Occipital lobe (tissue), 2 donors: Measurements from ENCODE around the gene WHRN. TPM values are rescaled to one million over a fixed set of nuclear protein-coding genes. Genes with fewer than 3 reads are reported as not detected.

Source experiments
- DNase-seq: peaks from one replicate; lab custom pipeline; 2025; lab: John Stamatoyannopoulos, UW
- total RNA-seq: library from RNA; depleted of rRNA; stranded (reverse); fragments of >200 nt; gene quantifications from one replicate; pipeline ENCODE4 v1.2.3, GENCODE V29; 2014

WHRN gene
- total RNA-seq, 1 donor from 2014 or later: 0.94 TPM

DNA sequence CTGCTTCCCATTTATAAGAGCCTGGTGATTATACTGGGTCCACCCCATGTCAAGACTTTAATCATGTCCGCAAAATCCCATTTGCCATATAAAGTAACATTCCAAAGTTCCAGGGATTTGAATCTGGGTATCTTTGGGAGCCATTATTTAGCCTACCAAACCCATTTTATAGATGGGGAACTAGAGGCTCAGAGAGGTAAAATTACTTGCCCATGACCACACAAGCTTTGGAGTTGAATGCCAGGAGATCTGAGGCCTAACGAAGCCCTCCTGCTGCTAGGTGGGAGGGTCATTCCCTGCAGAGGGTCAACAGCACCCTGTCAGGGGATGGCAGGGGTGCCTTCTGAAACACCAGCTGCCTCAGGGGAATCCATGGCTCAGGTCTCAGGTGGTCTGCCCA lies 104.5 kb downstream of the WHRN start:
- no peak for DNase-seq

GRCh38 chr9:114400219-114400618 lies 105.1 kb downstream of the WHRN start:
- DNase-seq: no peak

DNA sequence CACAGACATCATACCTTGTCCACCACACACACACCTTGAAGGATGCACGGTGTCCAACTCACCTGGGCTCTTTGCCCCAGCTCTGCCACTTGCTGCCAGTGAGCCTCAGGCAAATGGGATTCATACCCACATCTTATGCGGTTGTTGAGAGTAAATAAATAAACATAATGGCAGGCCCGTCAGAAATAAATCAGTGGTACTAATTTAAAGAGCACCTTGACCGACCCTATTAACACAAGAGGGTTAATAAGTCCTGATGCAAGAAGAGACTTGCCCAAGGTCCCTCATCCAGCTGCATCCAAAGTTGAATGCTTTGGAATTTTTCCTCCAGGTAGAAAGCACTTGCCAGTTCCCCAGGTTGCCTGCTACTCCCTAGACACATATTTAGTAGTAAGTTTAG lies 105.9 kb downstream of the WHRN start:
- no peak for DNase-seq

DNA sequence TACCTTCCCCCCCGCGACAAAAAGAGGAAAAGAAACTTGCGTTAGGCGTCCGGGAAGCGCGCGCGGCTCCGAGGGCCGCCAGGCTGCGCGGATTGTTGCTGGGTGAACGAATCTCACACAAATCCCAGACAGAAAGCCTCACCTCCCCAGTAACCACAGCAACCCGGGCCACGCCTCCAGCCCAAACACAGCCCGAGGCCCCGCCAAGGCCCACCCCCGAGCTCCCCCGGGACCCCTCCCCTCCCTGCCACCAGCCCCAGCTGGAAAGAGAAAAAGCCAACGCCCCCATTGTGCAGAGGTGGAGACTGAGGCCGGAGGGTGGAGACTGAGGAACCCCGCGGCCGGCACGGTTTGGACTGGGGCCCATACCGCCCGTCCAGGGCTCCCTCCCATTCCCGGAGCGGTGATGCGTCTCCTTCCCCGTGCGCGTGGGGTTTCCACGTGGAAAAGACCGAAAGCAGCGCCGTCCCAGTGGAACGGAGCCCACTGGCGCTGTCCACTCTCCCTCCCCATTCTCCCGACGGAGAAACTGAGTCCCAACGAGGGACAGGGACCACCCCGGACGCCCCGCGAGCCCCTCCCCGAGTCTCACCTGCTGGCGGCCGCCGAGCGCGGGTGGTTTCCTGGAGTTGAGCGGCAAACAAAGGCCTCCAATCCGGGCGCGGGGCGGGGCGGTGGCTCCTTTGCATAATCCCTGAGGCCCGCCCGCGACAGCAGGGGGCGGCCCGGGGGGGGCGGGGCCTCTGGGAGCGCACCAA lies 107.2 kb downstream of the WHRN start:
- DNase-seq: peak; percentile 89

DNA sequence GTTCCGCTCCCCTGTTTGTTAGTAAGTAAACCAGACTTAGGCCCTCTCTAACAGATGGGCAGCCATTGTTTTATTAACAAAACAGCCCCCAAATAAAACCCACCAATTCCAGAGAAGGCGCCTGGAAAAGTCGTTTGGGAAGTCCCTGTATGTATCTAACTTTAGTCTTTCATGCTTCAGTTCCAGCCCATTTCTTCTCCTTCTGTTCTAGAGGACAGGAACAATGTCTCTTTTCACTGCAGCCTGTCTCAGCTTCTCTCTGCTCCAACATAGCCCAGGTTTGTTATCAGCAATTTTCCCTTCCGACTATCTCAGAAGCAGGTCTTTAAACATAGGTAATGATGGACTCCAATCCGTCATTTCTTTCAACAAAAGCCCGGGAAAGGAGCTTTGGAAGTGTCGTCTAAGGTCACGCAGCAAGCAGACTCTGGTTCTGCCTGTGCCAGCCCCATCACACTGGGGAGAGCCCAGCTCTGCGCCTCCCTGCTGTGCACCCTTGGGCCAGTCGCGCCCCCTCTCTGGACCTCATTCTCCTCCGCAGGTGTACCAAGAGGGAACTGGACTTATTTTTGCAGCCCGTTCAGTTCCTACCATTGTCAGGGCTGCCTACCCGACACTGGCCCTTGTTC lies 107.9 kb downstream of the WHRN start:
- DNase-seq: no peak

GRCh38 chr9:114396558-114397218 lies 108.6 kb downstream of the WHRN start:
- DNase-seq: no peak

- DNase-seq: no peak
Observed at GRCh38 chr9:114395768-114396167, 109.5 kb downstream of the WHRN start.

GRCh38 chr9:114395334-114395617 lies 110.0 kb downstream of the WHRN start:
- no peak for DNase-seq

- DNase-seq: no peak
Observed at GRCh38 chr9:114394523-114395333, 110.5 kb downstream of the WHRN start.

DNA sequence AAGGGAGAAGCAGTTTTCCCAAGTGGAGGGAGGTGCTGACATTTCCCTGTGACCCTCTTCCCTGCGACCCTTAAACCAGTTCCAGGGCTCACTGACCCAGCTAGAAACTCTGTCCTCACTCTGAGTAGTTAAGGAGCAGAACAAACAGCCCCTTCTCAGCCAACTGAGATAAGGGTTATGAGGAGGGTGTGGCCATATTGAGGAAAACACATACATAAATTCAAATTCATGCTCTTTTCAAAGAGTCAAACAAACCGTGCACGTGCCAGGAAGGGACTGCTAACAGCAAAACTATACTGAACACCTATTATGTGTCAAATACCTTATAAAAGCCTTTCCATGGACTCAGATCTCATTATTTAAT lies 112.5 kb downstream of the WHRN start:
- no peak for DNase-seq

GRCh38 chr9:114390952-114391351 lies 114.3 kb downstream of the WHRN start:
- no peak for DNase-seq

- DNase-seq: no peak
Observed at GRCh38 chr9:114389612-114390368, 115.5 kb downstream of the WHRN start.

GRCh38 chr9:114388764-114389375 lies 116.4 kb downstream of the WHRN start:
- DNase-seq: no peak

GRCh38 chr9:114388357-114388682 lies 117.0 kb downstream of the WHRN start:
- no peak for DNase-seq

DNA sequence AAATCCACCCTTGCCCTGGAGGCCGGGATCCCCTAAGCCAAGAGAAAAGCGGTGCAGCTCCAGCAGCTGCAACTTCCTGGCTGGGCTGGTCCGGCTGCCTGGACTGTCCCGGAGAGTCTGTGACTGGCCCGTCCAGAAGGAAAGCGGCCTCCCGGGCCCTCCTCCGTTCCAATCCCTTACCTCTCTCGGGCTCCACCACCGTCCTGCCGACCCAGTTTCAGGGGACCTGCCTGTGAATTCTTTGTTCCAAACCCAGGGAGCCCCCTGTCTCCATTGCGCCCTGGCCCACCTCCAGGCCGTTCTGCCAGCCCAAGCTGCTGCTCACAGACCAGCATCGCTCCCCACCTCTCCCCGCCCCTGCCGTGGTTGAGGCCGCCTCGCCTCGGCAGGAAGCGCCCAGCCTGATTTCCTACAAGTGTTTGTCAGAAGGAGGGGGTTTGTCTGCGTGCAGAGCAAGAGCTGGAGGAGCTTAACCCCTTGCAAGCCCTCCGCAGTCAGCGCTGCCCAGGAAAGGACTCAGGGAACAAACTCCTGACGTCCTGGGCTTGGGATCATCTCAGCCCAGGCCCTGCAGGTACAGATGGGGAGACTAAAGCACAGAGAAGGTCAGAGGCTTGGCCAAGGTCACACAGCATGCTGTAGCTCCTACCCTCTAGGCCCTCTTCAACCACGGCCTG lies 117.5 kb downstream of the WHRN start, which contains the start of gene AKNA:
AKNA (minus strand) TSS at position 303 of the 677 bp plus-strand sequence. CDS start 6,649 bp downstream, outside the sequence.
- DNase-seq: peak; percentile 29

DNA sequence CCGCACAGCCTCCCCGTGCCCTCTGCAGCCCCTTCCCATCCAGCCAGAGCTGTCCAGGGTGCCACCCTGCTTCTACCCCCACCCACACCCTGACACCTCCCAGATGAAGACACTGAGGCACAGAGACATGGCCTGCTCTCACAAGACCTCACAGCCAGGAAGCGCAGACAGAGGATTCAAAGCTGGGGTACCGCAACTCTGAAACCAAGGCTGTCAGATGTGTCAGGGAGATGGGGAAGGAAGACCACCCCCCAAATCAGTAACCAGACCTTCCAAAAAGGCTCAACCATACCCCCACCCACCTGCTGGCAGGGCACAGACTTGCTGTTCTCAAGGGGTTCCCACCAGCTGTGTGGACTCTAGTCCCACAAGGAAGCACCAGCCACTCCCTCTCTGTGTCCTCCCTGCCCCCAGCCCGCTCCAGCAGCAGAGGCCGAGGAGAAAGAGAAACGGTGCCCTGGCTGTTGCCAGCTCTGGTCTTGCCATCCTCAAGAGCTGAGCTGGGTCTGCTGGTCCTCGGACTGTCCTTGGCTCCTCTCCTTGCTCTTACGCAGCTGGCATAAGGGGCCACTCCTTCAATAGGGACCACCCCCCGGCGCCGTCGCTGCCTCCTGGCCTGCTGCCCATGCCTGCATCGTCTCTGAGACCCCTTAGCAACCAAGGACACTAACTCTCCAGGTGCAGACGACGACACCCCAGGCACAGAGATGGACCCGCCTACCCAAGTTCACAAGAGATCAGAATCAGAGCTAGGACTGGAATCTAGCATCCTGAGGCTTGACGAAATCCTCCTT lies 118.2 kb downstream of the WHRN start:
- no peak for DNase-seq

- no peak for DNase-seq
Observed at GRCh38 chr9:114386361-114386885, 118.8 kb downstream of the WHRN start.

DNA sequence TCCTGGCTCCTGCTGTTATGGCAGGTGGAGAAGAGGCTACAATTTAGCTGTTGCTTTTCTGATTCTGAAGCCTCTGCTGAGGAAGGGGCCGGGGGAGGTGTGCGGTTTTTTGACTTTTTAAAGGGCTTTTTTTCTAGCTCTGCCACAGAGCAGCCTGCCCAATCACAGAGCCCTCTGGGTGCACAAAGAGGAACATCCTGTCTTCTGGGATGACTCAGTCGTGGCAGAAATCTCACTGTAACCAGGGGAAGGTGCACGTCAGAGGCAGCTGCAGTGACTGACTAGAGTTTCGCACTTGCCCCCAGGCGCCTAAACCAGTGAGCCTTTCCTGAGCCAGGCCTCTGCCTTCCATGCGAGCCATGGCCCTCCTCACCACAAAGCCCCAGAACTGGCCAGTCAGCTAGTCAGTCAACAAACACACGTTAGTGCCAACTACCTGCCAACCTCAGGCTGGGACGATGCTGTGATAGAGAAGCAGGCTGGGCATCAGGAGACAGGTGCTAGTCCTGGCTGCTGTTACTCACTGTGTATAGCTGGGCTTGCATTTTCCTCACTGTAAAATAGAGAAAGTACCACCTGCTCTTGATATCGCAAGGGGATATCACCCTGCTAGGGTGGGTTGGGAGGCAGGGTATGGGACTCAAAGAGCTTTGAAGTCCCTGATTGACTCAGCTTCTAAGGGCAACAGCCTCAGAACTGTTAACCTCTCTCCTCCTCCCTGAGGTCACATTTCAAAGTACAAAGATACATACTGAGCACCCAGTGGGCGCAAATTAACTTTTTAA lies 119.7 kb downstream of the WHRN start:
- peak; percentile 32 for DNase-seq
